Activated CD4-positive, alpha-beta T cell treated with anti-CD3 and anti-CD28 coated beads, Interleukin-2, amount 10 ng/mL, durations not matched to agents 24 days and 14 days (primary cell): ENCODE measurements around the gene LPIN1. TPM values are rescaled to one million over a fixed set of nuclear protein-coding genes. Genes with fewer than 3 reads are reported as not detected.

Experiments used
- total RNA-seq: library from RNA; stranded (reverse); gene quantifications from 2 replicates; pipeline ENCODE4 v1.2.3, GENCODE V29; 2022

The LPIN1 gene
- total RNA-seq, 1 donor from 2014 or later: 52.3 TPM

Other genes with a start within 250 kb of the LPIN1 start
- 0.05 and 0.24 TPM in 2 replicates for gene GREB1, start 212.6 kb upstream of the LPIN1 start, total RNA-seq
- gene NTSR2, start 76.4 kb upstream of the LPIN1 start, total RNA-seq: not detected in 2 replicates